Osteocyte (in vitro differentiated cells): ENCODE measurements around the gene PTPRM. TPM values are rescaled to one million over a fixed set of nuclear protein-coding genes. Genes with fewer than 3 reads are reported as not detected.

ENCODE experiments used
- DNase-seq: peaks from one replicate; pipeline ENCODE4 v3.0.0; 2021; ENCODE audit warnings: mixed read lengths; ENCODE audit not compliant: unreplicated experiment; ENCODE audit errors: extremely low spot score
- H3K27ac Mint-ChIP-seq: one replicate; pipeline ENCODE4 v1.8.0; 2021; ENCODE audit warnings: mild to moderate bottlenecking, mixed read lengths; ENCODE audit not compliant: unreplicated experiment
- H3K27me3 Mint-ChIP-seq: one replicate; pipeline ENCODE4 v1.8.0; 2021; ENCODE audit warnings: mixed read lengths; ENCODE audit not compliant: unreplicated experiment
- H3K36me3 Mint-ChIP-seq: one replicate; pipeline ENCODE4 v1.8.0; 2021; ENCODE audit warnings: mixed read lengths; ENCODE audit not compliant: unreplicated experiment
- H3K4me1 Mint-ChIP-seq: one replicate; pipeline ENCODE4 v1.8.0; 2021; ENCODE audit warnings: mixed read lengths; ENCODE audit not compliant: unreplicated experiment
- H3K4me3 Mint-ChIP-seq: one replicate; pipeline ENCODE4 v1.8.0; 2021; ENCODE audit warnings: mild to moderate bottlenecking, moderate library complexity, mixed read lengths; ENCODE audit not compliant: unreplicated experiment
- H3K9me3 Mint-ChIP-seq: one replicate; pipeline ENCODE4 v1.8.0; 2021; ENCODE audit warnings: mixed read lengths; ENCODE audit not compliant: unreplicated experiment
- CTCF ChIP-seq: fragments of 200-600 bp; sonication (generic); IDR thresholded peaks from 2 replicates; pipeline ENCODE4 v1.5.0; 2021; ENCODE audit warnings: antibody characterized with exemption, mild to moderate bottlenecking, moderate library complexity
- total RNA-seq: library from RNA; stranded (reverse); gene quantifications from 2 replicates; pipeline ENCODE4 v1.2.1, GENCODE V29; 2021

The PTPRM gene
- total RNA-seq, 1 donor from 2014 or later, result 105 TPM

- Mint-ChIP-seq H3K36me3 (peaks cover 5% of the 10 kb centered on the region), H3K9me3 (peaks cover 21% of the 10 kb centered on the region), H3K27me3 (no peaks in the 10 kb centered on the region), H3K4me3 (peak overlapping the region; percentile 43), H3K4me1 (peaks cover 86% of the 10 kb centered on the region), H3K27ac (peak overlapping the region; percentile 94)
- no peak for TF ChIP-seq CTCF
- DNase-seq, result no peak
Measured at GRCh38 chr18:7921938-7922587, 354.9 kb downstream of the PTPRM start.

GRCh38 chr18:7923105-7923504 lies 356.0 kb downstream of the PTPRM start:
- Mint-ChIP-seq H3K27ac (peak overlapping the region; percentile 69), H3K36me3 (peaks cover 8% of the 10 kb centered on the region), H3K9me3 (peaks cover 18% of the 10 kb centered on the region), H3K4me1 (peaks cover 93% of the 10 kb centered on the region), H3K27me3 (no peaks in the 10 kb centered on the region), H3K4me3 (no peak overlapping the region)
- no peak for TF ChIP-seq CTCF
- DNase-seq, result no peak

- H3K27me3 Mint-ChIP-seq, result no peaks in the 10 kb centered on the region
- H3K36me3 Mint-ChIP-seq, result peaks cover 18% of the 10 kb centered on the region
- TF ChIP-seq CTCF, result no peak
- no peak overlapping the region for H3K27ac Mint-ChIP-seq
- DNase-seq, result no peak
- H3K9me3 Mint-ChIP-seq, result peaks cover 15% of the 10 kb centered on the region
- H3K4me1 Mint-ChIP-seq, result peaks cover 92% of the 10 kb centered on the region
- H3K4me3 Mint-ChIP-seq, result no peak overlapping the region
Measured at GRCh38 chr18:7924616-7925015, 357.5 kb downstream of the PTPRM start.

GRCh38 chr18:7926526-7926925 lies 359.4 kb downstream of the PTPRM start:
- peak overlapping the region; percentile 39 for H3K4me3 Mint-ChIP-seq
- H3K36me3 Mint-ChIP-seq, result peaks cover 18% of the 10 kb centered on the region
- no peaks in the 10 kb centered on the region for H3K27me3 Mint-ChIP-seq
- peaks cover 76% of the 10 kb centered on the region for H3K4me1 Mint-ChIP-seq
- peak overlapping the region; percentile 85 for H3K27ac Mint-ChIP-seq
- DNase-seq, result no peak
- TF ChIP-seq CTCF, result peak; percentile 49
- H3K9me3 Mint-ChIP-seq, result peaks cover 4% of the 10 kb centered on the region

DNA sequence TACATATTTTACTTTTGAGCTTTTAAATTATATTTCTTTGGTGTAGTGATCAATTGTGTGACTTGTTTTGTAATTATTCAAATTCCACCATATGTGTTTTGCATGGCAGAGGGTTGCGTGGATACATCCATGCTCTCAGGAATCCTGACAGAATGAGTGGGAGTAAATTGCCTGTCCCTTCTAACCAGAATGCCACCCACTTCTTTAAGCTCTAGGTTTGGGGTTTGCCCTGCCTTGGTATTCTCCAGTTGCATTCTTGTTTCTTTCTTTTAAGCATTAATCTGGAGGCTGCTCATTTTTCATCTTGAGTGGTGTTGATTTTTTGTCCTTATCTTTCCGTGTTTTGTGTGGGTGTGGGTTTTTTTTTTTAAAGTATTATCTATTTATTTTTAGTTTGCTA lies 360.0 kb downstream of the PTPRM start:
- H3K4me3 Mint-ChIP-seq, result no peak overlapping the region
- DNase-seq, result no peak
- H3K9me3 Mint-ChIP-seq, result no peaks in the 10 kb centered on the region
- H3K4me1 Mint-ChIP-seq, result peaks cover 74% of the 10 kb centered on the region
- H3K27ac Mint-ChIP-seq, result peak overlapping the region; percentile 85
- no peaks in the 10 kb centered on the region for H3K27me3 Mint-ChIP-seq
- TF ChIP-seq CTCF, result no peak
- H3K36me3 Mint-ChIP-seq, result peaks cover 13% of the 10 kb centered on the region
